HG03575 (cell line): ENCODE data around the gene ACHE.

Source experiments
- ATAC-seq: cut with Tn5 transposase; IDR thresholded peaks from one replicate; pipeline ENCODE4 v1.9.1; 2021; ENCODE audit not compliant: unreplicated experiment, insufficient number of reproducible peaks, low FRiP score; ENCODE audit errors: extremely low read depth

The ACHE gene

DNA sequence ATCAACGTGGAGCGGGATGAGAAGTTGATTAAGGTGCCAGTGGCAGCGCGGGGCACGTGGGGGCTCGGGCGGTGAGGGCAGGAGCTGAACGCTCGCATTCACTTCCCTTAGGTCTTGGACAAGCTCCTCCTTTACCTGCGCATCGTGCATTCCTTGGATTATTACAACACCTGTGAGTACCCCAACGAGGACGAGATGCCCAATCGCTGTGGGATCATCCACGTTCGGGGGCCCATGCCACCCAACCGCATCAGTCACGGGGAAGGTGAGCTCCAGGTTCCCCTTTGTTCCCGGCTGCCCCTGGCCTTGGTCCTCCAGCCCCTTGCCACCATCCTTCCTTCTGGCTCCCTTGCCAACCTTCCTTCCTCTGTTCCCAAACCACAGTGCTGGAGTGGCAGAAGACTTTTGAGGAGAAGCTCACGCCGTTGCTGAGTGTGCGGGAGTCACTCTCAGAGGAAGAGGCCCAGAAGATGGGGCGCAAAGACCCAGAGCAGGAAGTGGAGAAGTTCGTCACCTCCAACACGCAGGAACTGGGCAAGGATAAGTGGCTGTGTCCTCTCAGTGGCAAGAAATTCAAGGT is 8.7 kb downstream of the ACHE start:
- no peak for ATAC-seq

DNA sequence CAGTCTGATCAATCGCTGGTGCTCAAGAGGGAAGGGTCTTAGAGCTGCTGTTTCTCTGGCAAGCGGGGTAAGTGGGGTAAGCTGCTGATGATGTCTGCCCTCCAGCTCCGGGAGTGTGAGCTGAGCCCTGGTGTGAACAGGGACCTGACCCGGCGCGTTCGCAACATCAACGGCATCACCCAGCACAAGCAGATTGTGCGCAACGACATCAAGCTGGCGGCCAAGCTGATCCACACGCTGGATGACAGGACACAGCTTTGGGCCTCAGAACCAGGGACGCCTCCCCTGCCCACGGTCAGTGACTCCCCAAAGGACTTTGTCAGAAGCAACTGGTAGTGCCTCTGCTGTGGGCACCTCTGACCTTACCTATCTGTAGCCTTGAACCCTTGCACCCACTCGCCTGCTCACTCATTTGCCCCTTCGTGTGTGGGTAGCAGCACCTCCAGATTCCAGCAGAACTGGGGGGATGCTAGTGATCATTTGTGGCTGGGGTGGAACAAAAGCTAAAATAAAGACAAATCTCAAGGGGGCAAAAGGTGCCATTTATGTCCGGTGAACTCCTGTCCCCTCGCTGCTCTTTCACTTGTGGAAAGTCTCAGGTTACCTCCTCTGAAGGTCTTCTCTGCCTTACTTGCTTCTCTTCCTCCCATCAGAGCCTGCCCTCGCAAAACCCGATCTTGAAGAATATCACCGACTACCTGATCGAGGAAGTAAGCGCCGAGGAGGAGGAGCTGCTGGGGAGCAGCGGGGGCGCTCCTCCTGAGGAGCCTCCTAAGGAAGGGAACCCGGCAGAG is 9.3 kb downstream of the ACHE start:
- no peak for ATAC-seq

GRCh38 chr7:100885440-100886141 is 10.1 kb downstream of the ACHE start:
- no peak for ATAC-seq

DNA sequence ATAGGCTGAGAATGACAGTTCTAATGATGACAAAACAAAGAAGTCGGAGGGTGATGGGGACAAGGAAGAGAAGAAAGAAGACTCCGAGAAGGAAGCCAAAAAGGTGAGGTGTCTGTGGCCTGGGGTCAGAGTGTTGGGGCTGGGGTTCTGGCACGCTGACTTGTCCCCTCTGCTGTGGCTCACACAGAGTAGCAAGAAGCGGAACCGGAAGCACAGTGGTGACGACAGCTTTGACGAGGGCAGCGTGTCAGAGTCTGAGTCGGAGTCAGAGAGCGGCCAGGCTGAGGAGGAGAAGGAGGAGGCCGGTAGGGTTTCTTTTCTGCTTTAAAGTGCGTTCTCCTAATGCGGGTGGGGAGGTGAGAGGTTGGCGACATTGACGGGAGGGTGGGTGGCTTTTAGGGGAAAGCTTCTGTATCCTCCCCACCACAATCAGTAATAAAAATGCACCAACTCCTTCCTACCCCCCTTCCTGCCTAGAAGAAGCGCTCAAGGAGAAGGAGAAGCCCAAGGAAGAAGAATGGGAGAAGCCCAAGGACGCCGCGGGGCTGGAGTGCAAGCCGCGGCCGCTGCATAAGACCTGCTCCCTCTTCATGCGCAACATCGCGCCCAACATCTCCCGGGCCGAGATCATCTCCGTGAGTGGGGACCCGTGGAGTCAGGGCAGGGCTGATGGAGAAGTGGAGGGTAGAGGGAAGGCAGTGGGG is 10.8 kb downstream of the ACHE start:
- no peak for ATAC-seq

DNA sequence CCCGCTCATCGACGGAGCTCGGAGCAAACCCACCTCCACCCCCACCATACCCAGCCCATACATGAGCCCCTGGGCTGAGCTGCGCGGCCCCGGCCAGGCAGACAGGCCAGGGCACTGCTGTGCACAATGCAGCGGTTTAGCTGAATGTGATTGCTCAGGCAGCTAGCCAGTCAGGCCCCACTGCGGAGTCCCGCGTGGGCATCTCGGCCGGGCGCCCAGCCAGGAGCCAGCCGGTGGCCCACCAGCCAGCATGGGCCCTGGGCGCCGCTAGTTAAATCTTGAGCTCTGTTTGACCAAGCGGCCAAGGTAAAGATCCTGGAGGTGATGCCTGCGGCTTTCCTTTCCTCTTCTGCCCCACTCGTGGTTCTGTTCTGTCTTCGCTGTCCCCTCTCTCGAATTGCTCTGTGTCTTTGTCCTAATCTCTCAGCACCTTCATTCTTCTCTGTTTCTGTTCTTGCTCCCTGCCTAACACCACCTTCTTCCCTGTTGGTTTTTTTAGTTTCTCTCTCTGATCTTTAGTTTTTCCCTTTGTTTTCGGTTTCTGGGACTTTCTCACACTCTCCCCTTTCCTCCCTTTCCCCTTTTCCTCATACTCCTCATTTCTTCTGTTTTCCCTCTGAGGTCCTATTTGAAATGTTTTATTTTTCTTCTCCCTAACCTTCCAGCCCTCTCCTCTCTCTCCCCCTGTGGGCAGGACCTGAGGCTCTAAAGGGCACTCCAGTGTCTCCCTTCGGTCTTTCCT is 12.7 kb downstream of the ACHE start:
- ATAC-seq: no peak

- no peak for ATAC-seq
These were observed 13.5 kb downstream of the ACHE start for GRCh38 chr7:100882201-100882600.

- no peak for ATAC-seq
These were observed 14.6 kb downstream of the ACHE start for GRCh38 chr7:100881136-100881535.

- ATAC-seq: no peak
These were observed 15.0 kb downstream of the ACHE start for GRCh38 chr7:100880645-100881044.

DNA sequence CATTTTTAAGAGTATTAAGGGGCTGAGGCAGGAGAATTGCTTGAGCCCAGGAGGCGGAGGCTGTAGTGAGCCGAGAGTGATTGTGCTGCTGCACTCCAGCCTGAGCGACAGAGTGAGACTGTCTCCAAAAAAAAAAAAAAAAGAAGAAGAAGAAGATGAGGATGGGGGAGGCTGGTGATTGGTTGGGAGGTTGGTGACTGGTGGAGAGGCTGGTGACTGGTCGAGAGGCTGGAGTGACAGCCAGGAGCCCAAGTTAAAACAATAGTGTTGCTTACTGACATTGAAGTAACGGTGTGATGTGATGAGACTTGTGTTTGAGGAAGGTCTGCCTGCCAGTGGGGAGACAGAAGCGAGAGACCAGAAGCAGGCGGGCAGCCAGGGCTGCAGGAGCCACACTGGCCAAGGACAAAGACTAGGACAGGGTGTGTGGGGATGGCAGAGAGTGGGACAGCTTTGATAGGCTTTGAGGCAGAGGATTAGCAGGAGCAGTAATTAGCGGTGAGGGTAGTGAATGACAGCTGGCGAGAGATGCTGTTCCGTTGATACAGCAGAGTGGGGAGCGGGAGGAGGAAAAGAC is 15.9 kb downstream of the ACHE start:
- ATAC-seq: no peak

DNA sequence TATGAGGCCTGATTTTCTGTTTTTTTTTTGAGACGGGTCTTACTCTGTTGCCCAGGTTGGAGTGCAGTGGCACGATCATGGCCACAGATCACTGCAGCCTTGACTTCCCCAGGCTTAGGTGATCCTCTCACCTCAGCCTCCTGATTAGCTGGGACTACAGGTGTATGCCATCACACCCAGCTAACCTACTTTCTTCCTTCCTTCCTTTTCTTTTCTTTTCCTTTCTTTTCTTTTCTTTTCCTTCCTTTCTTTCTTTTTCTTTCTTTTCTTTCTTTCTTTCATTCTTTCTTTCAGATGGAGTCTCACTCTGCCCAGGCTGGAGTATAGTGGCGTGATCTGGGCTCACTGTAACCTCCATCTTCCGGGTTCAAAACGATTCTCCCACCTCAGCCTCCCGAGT is 17.0 kb downstream of the ACHE start:
- ATAC-seq: no peak

GRCh38 chr7:100878013-100878412 is 17.7 kb downstream of the ACHE start:
- no peak for ATAC-seq

- no peak for ATAC-seq
These were observed 20.3 kb downstream of the ACHE start for GRCh38 chr7:100875356-100875751.

DNA sequence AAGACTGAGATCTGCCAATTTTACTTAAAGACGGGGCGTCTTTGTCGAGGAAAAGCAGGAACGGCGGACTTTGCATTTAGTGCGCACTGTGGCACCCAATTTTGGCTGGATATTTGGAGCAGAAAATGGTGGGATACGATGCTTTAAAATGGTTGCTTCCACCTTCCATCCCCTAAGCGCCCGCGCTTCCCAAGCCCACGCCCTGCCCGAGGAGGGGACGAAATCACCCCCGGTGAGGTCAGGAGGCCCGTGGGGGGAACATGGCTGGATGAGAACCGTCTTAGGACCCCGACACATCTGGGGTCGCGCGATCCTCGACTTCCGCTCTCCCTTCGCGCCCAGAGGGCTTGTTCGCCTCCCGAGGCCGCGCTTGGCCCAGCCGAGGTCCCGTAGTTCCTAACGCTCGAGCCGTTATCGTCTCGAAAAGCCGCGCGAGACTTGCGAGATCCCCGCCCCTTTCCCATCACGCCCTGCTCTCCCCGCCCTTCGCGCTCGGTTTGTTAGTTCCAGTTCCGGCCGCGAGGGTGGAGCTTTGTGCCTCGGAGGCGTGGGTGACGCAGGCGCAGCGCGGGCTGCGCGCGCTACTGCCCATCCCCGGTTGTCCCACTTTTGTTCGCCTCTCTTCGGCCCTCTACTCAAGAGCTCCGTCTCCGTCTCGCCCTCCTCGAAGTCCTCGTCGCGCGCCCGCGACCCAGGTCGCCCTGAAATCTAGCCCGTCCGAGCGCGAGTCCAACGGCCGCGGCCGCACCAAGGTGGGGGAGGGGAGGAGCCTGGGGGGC is 20.9 kb downstream of the ACHE start, which contains the start of gene SRRT:
Gene SRRT (plus strand): TSS at position 527 of the 779 bp plus-strand sequence. CDS start 488 bp downstream, outside the sequence.
- ATAC-seq: no peak

DNA sequence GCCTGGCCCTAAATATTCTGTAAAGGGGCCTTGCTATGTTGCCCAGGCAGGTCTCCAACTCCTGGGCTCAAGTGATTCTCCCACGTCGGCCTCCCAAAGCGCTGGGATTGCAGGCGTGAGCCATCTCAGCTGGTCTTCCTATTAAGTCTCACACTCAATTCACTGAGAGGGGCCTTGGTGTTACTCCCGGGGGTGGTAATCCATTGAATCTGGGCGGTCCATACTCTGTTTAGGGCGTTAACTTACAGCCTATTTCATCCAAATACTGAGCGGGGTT is 21.4 kb downstream of the ACHE start:
- no peak for ATAC-seq

- no peak for ATAC-seq
These were observed 21.9 kb downstream of the ACHE start for GRCh38 chr7:100873599-100874299.

DNA sequence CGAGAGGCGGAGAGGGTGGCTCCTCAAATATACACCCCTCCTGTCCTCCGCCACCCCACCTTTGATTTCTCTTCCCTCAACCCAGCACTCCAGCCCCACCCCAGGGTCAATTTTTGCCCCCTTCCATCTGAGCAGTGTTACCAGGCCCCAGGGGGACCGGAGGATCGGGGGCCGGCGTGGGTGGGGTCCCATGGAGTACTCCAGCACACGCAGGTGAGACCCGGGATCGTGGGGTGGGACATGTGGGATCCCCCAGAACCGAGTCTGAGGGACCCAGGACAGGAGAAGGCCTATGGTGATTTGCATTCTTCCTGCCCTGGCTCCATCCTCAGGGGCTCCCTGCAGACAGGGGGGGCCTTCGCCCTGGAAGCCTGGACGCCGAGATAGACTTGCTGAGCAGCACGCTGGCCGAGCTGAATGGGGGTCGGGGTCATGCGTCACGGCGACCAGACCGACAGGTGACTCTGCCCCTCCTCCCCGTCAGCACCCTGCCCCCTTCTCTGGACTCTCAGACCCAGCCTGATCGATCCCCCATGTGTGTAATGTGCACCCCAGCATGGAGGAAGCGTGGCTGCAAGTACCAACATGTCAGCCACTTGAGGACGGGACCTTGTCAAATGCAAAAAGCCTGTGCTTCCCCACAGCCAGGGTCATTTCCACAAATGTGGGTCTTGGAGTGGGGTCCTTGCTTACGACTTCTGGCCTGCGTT is 27.8 kb downstream of the ACHE start:
- no peak for ATAC-seq
